Activated CD4-positive, CD25-positive, alpha-beta regulatory T cell treated with anti-CD3 and anti-CD28 coated beads, Interleukin-2, amount 50 U/mL, for 16 hours (primary cell): Measurements from ENCODE around the gene FAM32A.
A peak's percentile ranks its signal among the peaks of the same experiment; 100 is the strongest.
"Not testable (repeated sequence)": the region's sequence is repeated elsewhere in the genome, so short reads cannot be mapped to it uniquely, and the experiment has no call there.

Experiments used
- DNase-seq: peaks from one replicate; pipeline ENCODE4 v3.0.0-alpha.2; 2020; ENCODE audit warnings: low read depth, low spot score

The FAM32A gene

GRCh38 chr19:16164222-16164890 lies 20.9 kb upstream of the FAM32A start:
- no peak for DNase-seq

GRCh38 chr19:16166417-16166816 lies 18.8 kb upstream of the FAM32A start:
- no peak for DNase-seq

DNA sequence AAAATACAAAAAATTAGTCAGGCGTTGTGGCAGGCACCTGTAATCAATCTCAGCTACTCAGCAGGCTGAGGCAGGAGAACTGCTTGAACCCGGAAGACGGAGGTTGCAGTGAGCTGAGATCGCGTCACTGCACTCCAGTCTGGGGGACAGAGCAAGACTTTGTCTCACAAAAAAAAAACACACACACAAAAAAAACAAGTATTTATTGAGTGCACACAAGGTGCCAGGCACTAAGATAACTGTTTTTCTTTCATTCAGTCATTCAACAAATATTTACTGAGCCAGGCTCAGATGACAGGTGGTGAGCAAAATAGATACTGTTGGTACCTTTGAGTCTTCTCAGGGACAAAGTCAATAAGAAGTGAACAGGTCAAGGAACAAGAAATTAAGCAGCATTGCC lies 18.2 kb upstream of the FAM32A start:
- no peak for DNase-seq

DNA sequence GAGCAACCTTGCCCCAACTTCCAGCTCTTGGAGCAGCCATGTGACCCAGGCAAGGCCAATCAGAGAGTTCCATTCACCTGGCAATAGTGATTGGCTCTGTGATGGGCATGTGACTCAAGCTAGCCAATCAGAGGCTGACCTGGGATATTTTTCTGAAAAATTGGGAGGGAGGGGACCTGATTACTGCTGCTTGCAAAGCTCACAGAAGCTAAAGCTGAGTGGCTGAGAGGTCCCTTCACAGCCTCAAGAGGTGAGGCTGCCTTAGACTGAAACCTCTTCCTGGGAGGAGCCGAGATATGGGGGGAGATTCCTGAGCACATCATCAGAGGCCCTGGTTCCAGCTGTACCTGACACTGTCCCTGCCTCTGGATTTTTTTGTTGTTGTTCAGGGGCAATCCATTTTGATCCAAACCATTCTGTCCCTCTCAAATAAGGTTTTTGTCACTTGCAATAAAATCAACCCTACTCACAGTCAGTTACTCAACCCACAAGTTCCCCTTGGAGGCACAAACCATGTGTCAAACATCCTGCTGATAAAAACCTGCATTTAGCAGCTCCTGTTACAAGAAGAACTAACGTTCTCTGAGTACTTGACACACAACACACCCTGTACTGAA lies 16.6 kb upstream of the FAM32A start:
- no peak for DNase-seq

DNA sequence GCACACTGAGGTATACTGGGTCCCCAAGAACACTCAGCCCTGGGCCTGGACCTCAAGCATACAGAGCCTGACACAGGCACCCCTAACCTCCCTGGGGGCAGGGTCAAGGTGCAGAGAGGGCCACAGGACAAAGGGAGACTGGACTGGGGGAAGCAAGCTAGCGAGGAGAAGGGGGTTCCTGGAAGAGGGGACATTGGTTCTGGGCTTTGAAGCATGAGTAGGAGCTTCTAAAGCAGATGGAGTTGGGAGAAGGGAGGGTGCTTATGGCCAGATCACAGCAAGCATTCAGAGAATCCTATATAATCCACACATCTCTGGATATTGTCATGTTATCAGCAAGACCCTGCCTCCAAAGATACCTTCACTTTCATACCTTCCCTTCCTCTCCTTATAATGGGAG lies 15.1 kb upstream of the FAM32A start:
- no peak for DNase-seq

GRCh38 chr19:16175954-16176353 lies 9.3 kb upstream of the FAM32A start:
- no peak for DNase-seq

GRCh38 chr19:16178866-16179265 lies 6.3 kb upstream of the FAM32A start:
- not testable (repeated sequence) for DNase-seq

DNA sequence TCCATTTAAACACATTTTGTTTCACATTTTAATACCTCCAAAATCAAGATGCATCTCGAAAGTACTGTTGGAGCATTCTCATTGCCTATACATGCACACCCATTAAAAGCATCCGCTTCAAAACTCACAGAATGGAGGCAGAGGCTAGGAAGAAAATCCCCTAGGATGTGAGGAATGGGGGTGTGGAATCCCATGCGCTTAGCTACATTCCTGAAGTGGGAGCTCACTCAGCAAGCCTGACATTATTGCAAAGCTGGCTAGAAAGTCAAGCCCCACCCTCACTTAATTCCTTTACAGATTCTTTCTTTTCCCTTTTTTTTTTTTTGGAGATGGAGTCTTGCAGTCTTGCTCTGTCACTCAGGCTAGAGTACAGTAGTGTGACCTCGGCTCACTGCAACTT lies 4.6 kb upstream of the FAM32A start:
- DNase-seq, result no peak

DNA sequence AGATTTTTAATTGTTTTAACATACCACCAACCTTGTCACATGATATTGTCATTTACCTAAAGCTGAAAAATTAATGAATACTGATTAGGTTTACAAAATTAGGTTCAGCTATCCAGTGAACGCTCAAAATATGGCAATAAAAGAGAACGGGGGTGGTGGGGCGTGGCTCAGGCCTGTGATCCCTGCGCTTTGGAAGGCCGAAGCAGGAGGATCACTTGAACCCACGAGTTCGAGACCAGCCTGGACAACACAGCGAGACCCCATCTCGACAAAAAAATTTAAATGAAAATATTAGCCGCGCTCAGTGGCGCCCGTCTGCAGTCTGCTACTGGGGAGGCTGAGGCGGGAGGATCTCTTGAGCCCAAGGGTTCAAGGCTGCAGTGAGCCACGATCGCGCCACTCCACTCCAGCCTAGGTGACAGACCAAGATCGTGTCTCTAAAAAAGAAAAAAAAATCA lies 516 bp upstream of the FAM32A start:
- DNase-seq, result no peak

- no peak for DNase-seq
Measured at GRCh38 chr19:16185768-16186123, 536 bp downstream of the FAM32A start.

DNA sequence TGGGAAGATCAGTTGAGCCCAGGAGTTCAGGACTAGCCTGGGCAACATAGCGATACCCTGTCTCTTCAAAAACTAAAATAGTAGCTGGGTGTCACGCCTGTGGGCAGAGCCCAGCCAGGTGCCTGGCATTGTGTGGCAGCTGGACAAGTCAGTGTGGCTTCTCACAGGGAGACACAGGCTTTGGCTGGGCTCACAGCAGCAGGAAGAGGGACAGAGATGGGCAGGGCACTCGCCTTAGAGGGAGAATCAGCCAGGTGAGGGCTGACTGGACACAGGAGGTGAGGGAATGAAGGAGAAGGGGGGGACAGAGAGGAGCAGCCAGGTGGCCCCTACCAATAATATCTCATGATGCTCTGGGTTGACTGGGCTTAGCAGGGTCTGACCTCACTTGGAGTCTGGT lies 3.3 kb downstream of the FAM32A start:
- DNase-seq, result no peak

DNA sequence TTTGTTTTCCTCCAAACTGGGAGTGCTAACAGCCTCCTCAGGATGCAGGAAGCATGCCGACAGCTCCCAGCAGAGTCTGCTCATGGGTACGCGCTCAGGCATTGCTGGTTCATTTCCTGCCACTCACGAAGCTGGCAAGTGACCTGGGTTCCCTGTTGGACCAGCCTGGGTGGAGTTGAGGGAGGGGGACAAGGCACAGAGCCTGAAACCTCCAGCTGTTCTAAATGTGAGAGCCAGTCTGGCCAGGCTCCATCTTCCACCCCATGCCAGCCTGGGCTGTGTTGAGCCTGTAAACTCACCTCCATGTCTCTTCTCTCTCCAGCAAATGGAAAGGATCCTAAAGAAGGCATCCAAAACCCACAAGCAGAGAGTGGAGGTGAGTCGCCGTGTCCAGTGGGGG lies 5.0 kb downstream of the FAM32A start:
- no peak for DNase-seq

DNA sequence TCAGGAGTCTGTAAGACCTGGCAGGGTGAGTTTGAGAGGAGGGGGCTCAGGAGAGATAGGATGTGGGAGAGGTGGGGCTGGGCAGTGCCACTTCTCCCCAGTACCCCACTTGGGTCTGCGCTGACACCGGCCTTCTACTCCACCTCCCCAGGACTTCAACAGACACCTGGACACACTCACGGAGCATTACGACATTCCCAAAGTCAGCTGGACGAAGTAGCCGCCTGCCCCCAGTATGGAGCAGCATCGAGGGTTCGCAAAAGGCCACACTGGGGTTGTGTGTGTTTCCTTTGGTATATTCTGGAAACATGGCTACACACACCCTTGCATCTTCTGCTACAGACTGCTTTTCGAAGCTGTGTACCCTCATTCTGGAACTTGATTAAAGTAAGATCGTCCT lies 5.5 kb downstream of the FAM32A start:
- DNase-seq, result no peak

GRCh38 chr19:16191216-16191908 lies 6.2 kb downstream of the FAM32A start:
- no peak for DNase-seq

- no peak for DNase-seq
Measured at GRCh38 chr19:16193466-16193865, 8.3 kb downstream of the FAM32A start.

- no peak for DNase-seq
Measured at GRCh38 chr19:16197188-16197621, 12.0 kb downstream of the FAM32A start.

- peak; percentile 96 for DNase-seq
Measured at GRCh38 chr19:16197622-16198369, 12.6 kb downstream of the FAM32A start, which contains the start of gene AP1M1. AP1M1 (plus strand) TSS chr19:16197911; CDS start chr19:16198027, 116 bp downstream.

DNA sequence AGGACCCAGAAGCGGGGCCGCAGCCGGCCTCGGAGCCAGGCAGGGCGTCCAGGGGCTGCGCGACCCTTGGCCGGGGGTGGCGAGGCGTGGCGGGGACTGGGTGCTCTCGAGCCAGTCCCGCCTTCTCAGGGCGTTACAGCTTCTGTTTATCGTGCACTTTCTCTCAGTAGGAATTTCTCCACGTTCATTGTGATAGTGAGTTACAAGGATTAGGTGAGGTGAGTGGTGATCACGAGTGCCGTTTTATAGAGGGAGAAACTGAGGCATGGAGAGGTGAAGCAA lies 13.1 kb downstream of the FAM32A start:
- DNase-seq, result no peak

GRCh38 chr19:16199275-16199932 lies 14.2 kb downstream of the FAM32A start:
- no peak for DNase-seq

- no peak for DNase-seq
Measured at GRCh38 chr19:16200038-16201010, 15.1 kb downstream of the FAM32A start.

- no peak for DNase-seq
Measured at GRCh38 chr19:16201011-16201391, 15.8 kb downstream of the FAM32A start.
